Measurements from ENCODE around the gene NEDD8.
"Not testable (repeated sequence)": the region's sequence is repeated elsewhere in the genome, so short reads cannot be mapped to it uniquely, and the experiment has no call there.

- not testable (repeated sequence) for TF ChIP-seq CTCF (IDR thresholded peaks at IDR 0.05); EZH2 (IDR thresholded peaks at IDR 0.05; ENCODE audit: borderline replicate concordance, insufficient read depth, low read depth, low read length, poor library complexity, severe bottlenecking)
Observed at GRCh38 chr14:24245350-24245749, 13.2 kb upstream of the NEDD8 start.
